Measurements from ENCODE around the gene WDR35. TPM values are rescaled to one million over a fixed set of nuclear protein-coding genes. Genes with fewer than 3 reads are reported as not detected.

WDR35 gene
- total RNA-seq, 1 experiment from 2014 or later: 7.2 TPM

- DNase-seq: no peak
- BruUV-seq (replicated peaks): no TSS peak
- no peaks in the 10 kb centered on the region for H3K4me1 ChIP-seq
- Mint-ChIP-seq H3K4me1 (ENCODE audit: low read depth, unreplicated experiment) (no peaks in the 10 kb centered on the region), H3K9me3 (ENCODE audit: unreplicated experiment) (no peaks in the 10 kb centered on the region), H3K4me3 (ENCODE audit: unreplicated experiment) (no peak overlapping the region), H3K27me3 (ENCODE audit: insufficient read depth, unreplicated experiment) (no peaks in the 10 kb centered on the region), H3K27ac (ENCODE audit: unreplicated experiment) (no peak overlapping the region), H3K36me3 (ENCODE audit: insufficient read depth, unreplicated experiment) (peaks cover 87% of the 10 kb centered on the region)
- TF ChIP-seq CTCF (IDR thresholded peaks at IDR 0.05; ENCODE audit: insufficient read depth in 1 of 2, low read depth in 1 of 2, low read length in 1 of 2, severe bottlenecking in 1 of 2, unreplicated experiment in 1 of 2): no peak
- no peaks in the 10 kb centered on the region for H3K9me3 ChIP-seq
- ChIA-PET POLR2A (no interaction called here), CTCF (no interaction called here)
- no peak overlapping the region for H3K4me3 ChIP-seq (ENCODE audit: low read depth, low read length)
- no peaks in the 10 kb centered on the region for H3K27me3 ChIP-seq (replicated peaks; ENCODE audit: control insufficient read depth, insufficient read depth, low read length)
- intact Hi-C loops (cut with micrococcal nuclease; ENCODE audit: unreplicated experiment): no loop called here
- H3K36me3 ChIP-seq (ENCODE audit: control insufficient read depth, insufficient read depth, low read length): peaks cover 2% of the 10 kb centered on the region; the same call in 1 of the 2 replicates
Measured at GRCh38 chr2:20033322-20033721, 43.4 kb upstream of the WDR35 start.

- Mint-ChIP-seq H3K27me3 (ENCODE audit: insufficient read depth, unreplicated experiment) (no peaks in the 10 kb centered on the region), H3K27ac (ENCODE audit: unreplicated experiment) (no peak overlapping the region), H3K4me1 (ENCODE audit: low read depth, unreplicated experiment) (peaks cover 9% of the 10 kb centered on the region), H3K9me3 (ENCODE audit: unreplicated experiment) (no peaks in the 10 kb centered on the region), H3K4me3 (ENCODE audit: unreplicated experiment) (no peak overlapping the region), H3K36me3 (ENCODE audit: insufficient read depth, unreplicated experiment) (peaks cover 64% of the 10 kb centered on the region)
- no TSS peak for BruUV-seq (replicated peaks)
- Histone ChIP-seq H3K9me3 (no peaks in the 10 kb centered on the region), H3K4me3 (ENCODE audit: low read depth, low read length) (no peak overlapping the region), H3K36me3 (ENCODE audit: control insufficient read depth, insufficient read depth, low read length) (peaks cover 2% of the 10 kb centered on the region; the same call in 1 of the 2 replicates), H3K4me1 (peaks cover 6% of the 10 kb centered on the region; the same call in 1 of the 2 replicates), H3K27me3 (replicated peaks; ENCODE audit: control insufficient read depth, insufficient read depth, low read length) (no peaks in the 10 kb centered on the region)
- ChIA-PET POLR2A (no interaction called here), CTCF (interaction anchor here (1.3 kb wide), 1 partner anchor 14 kb away, joined by 3 read pairs; no protein-coding TSS in a partner anchor)
- intact Hi-C loops (cut with micrococcal nuclease; ENCODE audit: unreplicated experiment): no loop called here
- no peak for DNase-seq
- no peak for TF ChIP-seq CTCF (IDR thresholded peaks at IDR 0.05; ENCODE audit: insufficient read depth in 1 of 2, low read depth in 1 of 2, low read length in 1 of 2, severe bottlenecking in 1 of 2, unreplicated experiment in 1 of 2)
Measured at GRCh38 chr2:20030224-20030623, 40.3 kb upstream of the WDR35 start.

GRCh38 chr2:20027705-20028434 lies 38.0 kb upstream of the WDR35 start:
- H3K9me3 ChIP-seq: no peaks in the 10 kb centered on the region
- no peak for DNase-seq
- intact Hi-C loops (cut with micrococcal nuclease; ENCODE audit: unreplicated experiment): loop anchor here (1.0 kb wide), 1 partner anchor 23 kb away; the partner anchor contains the start of gene LAPTM4A
- peaks cover 4% of the 10 kb centered on the region for H3K9me3 Mint-ChIP-seq (ENCODE audit: unreplicated experiment)
- H3K27me3 Mint-ChIP-seq (ENCODE audit: insufficient read depth, unreplicated experiment): no peaks in the 10 kb centered on the region
- no peaks in the 10 kb centered on the region; the same call in 1 of the 2 replicates for H3K36me3 ChIP-seq (ENCODE audit: control insufficient read depth, insufficient read depth, low read length)
- peaks cover 9% of the 10 kb centered on the region for H3K4me1 Mint-ChIP-seq (ENCODE audit: low read depth, unreplicated experiment)
- H3K4me3 ChIP-seq (ENCODE audit: low read depth, low read length): no peak overlapping the region
- no peak overlapping the region for H3K4me3 Mint-ChIP-seq (ENCODE audit: unreplicated experiment)
- H3K4me1 ChIP-seq: peaks cover 6% of the 10 kb centered on the region; the same call in 1 of the 2 replicates
- H3K27ac Mint-ChIP-seq (ENCODE audit: unreplicated experiment): no peak overlapping the region
- no peaks in the 10 kb centered on the region for H3K27me3 ChIP-seq (replicated peaks; ENCODE audit: control insufficient read depth, insufficient read depth, low read length)
- TF ChIP-seq CTCF (IDR thresholded peaks at IDR 0.05; ENCODE audit: insufficient read depth in 1 of 2, low read depth in 1 of 2, low read length in 1 of 2, severe bottlenecking in 1 of 2, unreplicated experiment in 1 of 2): no peak
- BruUV-seq (replicated peaks): no TSS peak
- H3K36me3 Mint-ChIP-seq (ENCODE audit: insufficient read depth, unreplicated experiment): peaks cover 43% of the 10 kb centered on the region
- ChIA-PET POLR2A (no interaction called here), CTCF (interaction anchor here (1.4 kb wide), 1 partner anchor 66 kb away, joined by 4 read pairs; no protein-coding TSS in a partner anchor)
